NCI-H82 treated with DMSO at 0.1 percent for 48 hours (cell line): Measurements from ENCODE around the gene ATP2B2.
"Not testable (repeated sequence)": the region's sequence is repeated elsewhere in the genome, so short reads cannot be mapped to it uniquely, and the experiment has no call there.

Source experiments
- DNase-seq: peaks from one replicate; lab custom pipeline; 2025; ENCODE audit not compliant: unreplicated experiment; lab: John Stamatoyannopoulos, UW

Gene ATP2B2

DNA sequence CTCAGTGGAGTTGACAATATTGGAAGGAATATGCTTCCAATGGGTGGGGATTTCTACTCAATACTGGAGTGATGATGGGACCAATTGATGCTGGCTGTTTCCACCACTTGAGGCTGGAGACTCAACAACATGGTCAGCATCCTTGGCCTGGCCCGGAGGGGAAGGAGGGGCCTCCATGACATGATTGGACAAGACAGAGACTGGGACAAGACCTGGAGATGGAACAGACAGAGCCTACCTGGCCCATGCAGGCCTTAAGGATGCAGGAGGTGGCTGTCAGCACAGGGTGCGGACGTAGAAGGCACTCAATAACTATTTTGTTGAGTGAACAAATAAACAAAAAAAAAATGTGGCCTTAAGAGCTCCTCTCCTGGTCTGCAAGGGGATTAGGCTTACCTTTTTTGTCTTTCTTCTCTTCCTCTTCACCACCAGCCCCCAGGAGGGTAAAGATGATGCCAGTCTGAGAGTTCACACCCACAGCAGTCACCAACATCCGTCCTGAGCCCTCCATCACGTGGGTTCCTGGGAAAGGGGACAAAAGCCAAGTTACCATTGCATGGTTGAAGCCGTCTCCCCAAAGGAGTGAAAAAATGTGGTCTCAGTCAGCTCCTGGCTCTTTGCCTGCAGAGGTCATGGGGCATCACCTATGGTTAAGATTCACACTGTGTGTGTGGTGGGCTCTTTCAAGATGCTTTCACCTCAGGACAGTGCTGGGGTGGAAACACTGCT lies 117.3 kb downstream of the ATP2B2 start:
- no peak for DNase-seq

DNA sequence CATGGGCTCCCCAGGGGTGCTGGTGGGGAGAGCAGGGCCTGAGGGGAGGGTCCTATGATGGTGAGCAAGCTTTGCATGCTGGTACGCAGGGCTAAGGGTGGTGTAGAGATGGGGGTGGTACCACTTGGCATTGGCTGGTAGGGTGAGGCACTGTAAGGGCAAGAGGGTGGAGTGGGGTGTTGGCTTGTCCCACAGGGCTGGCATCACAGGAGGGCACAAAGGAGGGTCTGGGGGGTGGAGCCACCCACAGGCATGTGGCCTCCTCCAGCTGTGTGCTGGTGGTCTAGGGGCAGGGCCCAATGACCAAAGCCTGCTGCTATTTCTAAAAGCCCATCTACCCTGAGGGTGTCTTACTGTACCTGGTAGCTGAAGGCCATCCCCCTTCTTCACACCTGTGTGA lies 119.3 kb downstream of the ATP2B2 start:
- no peak for DNase-seq

DNA sequence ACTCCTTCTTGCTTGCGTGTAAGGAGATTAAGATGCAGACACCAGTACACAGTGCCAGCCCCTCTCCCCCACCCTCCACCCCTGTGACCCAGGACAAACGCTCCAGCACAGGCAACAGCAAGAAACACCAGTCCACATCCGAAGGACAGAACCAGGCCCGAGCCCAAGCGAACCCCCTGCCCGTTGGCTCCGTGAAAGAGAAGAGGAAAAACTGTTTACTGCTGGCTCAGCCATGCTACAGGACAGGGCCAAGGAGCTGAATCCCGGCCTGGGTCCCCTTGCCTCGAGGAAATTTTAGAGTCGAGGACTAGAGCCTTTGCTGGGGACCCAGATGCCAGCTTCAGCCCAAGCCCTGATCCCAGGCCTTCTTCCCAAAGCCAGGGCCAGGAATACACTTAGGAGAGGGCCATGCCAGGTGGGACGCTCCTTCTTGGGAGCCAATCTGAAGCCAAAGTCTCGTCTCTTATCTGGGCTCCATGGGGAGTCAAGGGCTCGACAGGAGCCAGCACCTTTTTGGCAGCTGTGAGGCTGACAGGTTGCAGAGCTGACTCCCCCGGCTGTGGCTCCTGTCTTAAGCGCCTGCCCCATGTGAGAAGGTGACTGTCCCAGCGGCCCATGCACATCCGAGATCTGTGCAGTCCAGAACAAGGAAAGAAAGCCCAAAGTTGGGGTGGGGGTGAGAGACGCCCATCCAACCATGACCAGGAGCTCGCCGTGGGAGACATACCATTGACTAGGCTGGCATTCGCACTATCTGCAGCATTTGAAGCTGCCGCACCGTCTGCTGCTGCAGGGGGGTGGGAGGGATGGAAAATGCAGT lies 120.6 kb downstream of the ATP2B2 start:
- DNase-seq: no peak

DNA sequence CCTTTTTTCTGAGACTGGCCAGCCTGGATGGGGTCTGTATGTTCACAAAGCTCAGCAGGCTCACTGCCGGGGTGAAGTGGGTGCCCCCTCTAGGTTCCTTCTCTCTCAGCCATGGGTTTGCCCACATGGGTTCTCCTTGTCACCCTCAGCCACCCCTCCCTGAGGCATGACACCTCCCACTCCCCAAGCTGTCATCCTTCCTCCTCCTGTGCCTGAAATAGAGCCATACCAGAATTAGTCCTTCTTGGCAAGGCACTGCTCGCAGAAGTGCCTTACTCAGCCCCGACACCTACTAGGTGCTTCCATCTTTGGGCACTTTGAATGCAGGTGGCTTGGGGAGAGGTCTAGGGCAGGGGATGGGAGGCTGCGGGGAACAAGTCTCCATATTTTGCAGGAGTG lies 121.5 kb downstream of the ATP2B2 start:
- DNase-seq: no peak

DNA sequence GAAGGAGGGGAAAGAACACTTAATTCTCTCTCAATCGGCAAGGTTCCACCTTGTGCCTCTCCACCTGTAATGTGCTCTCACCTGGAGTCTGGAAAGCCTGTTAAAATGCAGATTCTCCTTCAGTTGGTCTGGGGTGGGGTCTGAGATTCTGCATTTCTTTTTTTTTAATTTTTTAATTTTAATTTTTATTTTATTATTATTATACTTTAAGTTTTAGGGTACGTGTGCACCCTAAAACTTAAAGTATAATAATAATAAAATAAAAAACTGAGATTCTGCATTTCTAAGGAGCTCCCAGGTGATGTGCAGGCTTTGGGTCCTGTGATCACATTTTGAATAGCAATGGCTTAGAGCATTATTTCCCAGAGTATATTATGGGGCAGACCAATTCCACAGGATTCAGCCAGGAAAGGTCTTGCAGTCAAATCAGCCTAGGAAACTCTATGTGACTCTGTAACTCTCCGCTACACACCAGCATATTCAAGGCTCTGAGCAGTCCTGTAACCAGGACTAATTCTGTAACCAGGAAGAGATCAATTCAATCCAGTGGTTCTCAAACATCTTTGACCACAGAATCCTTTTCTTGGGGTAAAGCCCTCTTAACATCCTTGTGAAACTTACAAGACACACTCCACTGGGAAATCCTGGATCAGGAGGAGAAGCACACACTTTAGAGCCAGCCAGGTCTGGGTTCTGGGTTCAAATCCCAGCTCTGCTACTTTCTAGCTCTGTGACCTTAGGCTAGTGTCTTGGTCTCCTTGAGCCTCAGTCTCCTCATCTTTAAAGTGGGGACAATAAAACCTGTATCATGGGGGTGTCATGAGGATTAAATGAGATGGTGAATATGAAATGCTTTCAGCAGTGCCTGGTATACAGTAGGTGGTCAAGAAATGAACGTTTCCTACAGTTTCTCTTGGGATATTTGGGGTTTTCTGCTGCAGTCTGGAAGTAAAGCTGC lies 122.2 kb downstream of the ATP2B2 start:
- no peak for DNase-seq

DNA sequence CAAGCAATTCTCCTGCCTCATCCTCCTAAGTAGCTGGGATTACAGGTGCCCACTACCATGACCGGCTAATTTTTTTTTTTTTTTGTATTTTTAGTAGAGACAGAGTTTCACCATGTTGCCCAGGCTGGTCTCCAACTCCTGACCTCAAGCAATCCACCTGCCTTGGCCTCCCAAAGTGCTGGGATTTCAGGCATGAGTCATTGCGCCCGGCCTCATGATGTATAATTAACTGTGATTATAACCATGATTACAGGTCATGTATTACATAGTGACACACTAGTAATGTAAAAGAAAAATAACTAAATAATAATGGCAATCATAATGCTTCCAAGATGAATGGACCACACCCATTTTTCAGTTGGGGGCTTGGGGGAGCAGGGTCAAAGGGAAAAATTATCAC lies 122.9 kb downstream of the ATP2B2 start:
- DNase-seq: not testable (repeated sequence)

DNA sequence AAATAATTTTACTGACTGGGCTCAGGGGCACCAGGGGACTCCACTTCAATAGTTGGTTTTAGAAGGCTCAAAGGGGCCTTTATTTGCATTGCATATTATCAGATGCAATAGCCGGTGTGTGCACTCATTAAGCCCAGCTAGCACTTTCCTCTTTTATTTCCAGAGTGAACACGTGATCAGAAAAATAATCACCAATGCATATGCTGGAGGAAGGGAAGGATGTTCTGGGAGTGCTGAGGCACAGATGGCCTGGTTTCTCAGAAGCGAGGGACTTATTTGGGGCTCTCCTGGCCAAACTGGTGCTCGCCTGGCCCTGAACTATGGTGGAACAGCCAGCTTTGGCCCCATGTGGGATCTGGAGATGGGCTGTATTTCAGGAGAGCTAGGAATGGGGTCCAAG lies 124.0 kb downstream of the ATP2B2 start:
- DNase-seq: no peak

DNA sequence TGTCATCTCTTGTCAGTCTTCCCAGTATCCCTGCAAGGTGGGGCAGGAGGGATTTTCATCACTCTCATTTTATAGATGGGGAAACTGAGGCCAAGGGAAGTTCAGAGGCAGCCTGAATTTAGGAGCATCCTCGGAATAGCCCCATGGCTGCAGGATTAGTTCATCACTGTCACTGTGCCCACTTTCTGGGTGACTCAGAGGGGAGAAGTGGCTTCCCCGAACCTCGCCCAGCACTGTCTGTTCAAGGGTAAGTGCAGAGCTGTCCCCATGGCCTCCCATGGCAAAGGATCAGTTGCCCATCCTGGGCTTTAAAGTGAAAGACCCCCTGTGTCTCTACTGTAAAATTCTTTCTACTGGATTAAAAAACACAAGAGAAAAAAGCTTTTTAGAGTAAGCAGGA lies 124.5 kb downstream of the ATP2B2 start:
- DNase-seq: no peak

DNA sequence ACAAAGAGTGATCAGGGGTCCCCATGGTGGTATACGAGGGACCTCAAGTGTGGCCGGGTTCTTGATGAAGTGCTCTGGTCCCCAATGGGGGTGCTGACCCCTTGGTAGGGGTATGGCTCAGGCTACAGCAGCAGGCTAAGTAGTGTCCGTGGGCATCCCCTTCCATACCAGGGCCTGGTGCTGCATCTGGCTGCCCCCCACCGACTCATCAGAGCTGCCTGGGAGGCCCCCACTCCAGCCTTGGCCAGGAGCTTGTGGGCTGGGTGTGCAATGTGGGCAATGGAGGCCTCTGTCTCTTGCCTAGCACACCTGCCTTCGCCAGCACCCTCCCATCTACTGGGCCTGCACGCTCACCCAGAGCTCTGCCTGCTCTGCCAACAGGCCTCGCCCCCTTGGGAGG lies 125.4 kb downstream of the ATP2B2 start:
- no peak for DNase-seq

DNA sequence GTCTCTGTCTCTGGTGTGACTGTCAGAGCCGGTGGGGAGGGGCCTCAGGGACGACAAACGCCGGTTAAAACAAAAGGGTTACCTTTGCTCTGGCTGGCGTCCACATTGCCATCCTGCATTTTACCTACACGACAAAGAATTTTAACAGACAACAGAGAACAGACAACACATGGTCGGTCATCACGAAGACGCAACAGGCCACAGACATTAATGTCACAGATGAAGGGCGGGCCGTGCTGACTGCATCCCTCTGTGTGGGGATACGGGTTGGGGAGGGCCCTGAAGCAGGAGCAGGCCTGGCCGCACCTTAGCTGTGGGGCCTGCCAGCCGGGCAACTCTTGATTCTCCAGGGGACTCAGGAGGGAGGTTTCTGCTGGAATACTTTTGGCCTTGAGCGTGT lies 126.2 kb downstream of the ATP2B2 start:
- DNase-seq: no peak

DNA sequence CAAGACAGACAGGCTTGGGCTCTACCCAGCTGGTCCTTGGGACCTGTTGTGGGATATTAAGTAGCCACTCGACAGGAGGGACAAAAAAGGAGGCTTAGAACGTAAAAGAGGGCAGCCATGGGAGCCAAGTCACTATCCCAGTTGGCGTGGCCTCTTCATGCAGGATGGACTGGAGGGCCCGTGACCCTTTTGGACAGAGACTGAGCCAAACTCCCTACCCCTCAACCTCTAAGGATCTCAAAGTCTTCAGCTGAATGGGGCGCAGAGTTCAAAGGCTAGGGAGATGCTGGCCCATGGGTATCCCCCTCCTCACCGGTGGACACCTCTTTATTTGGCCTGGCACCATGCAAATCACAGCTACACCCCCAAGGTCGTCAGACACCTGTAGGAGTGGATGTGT lies 126.6 kb downstream of the ATP2B2 start:
- DNase-seq: no peak

DNA sequence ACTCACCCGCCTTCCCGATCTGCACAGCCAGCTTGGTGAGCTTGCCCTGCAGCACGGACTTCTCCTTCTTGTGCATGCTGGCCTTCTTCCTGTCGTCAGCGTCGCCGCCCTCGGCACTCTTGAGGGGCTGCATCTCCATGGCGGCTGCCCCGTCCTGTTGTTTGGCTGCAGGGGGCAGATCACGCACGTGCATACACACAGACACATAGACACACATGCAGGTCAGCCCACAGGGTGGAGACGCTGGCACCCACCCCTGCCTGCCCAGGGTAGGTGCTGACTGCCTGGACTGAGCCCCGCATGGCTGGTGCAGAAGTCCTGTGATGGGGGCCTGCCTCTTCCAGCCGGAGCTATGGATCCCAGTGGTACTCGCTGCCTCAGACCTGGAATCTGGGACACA lies 127.1 kb downstream of the ATP2B2 start:
- no peak for DNase-seq

DNA sequence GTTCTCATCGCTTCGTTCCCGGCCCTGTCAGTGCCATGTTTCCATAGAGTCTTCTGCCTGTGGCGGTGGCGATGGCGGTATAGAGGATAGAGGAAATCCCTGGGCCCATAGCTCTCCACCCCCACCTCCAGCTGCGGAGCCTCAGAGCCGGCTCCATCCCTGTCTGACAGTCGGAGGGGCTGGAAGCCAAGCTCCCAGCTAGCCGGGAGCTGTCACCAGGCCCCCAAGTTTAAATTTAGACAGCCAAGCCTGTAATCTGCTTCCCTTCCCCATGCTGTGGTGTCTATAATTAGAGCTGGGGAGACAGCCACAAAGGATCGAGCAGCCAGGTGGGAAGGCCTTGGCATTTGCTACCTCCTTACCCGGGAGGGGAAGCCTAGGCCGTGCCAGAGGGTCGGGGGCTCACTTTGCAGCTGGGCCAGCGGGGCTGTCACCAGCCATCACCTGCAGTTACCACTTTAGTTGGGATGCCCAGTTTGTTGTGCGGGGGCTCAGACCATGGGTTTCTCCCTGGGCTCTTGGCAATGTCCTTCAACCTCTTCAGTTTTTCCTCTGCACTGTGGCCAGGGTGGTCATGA lies 128.1 kb downstream of the ATP2B2 start:
- no peak for DNase-seq

DNA sequence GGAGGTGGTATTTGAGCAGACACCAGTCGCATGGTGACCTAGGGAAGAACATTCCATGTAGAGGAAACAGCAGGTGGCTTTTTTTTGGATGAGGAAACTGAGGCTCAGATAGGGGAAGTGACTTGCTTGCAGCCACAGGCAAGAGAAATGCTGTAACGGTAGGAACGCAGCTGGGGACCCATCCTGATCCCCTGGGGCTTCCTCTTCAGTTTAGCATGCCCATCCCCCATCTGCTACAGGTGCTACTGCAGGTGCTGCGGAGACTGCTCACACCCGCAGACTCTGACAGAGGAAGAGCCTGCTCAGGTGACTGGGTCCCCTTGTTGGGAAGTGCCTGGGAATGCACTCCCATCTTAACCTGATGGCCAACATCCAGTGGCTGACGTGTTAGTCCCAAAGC lies 129.0 kb downstream of the ATP2B2 start:
- DNase-seq: no peak

DNA sequence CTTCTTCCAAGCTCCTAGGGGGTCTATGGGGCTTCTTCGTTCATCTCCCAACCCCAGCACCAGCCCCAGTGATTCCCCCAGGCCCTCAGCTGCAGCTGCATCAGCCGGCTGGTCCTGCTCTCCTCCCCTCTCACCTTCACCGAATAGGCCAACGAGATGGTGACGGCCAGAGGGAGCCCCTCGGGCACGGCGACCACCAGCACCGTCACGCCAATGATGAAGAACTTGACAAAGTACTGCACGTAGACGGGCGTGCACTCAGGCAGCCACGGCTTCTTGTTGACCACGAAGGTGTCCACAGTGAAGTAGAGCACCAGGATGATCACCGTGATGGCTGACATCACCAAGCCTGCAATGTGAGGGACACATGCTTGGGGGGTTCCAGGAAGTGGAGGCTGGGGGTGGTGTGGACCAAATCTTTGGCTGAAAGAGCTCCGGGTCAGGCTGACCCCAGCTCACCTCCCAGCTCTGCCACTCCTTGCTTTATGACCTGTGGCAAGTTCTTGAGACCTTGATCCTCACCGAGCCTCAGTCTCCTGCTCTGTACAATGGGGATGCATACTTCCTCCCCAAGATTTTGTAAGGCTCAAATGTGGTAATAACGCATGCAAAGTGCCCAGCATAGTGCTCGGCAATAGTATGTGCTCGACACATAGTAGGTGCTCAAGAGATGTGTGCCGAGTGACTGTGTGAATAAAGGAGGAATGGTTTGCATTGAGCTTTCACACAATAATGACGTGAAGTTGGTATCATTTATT lies 129.9 kb downstream of the ATP2B2 start:
- no peak for DNase-seq

DNA sequence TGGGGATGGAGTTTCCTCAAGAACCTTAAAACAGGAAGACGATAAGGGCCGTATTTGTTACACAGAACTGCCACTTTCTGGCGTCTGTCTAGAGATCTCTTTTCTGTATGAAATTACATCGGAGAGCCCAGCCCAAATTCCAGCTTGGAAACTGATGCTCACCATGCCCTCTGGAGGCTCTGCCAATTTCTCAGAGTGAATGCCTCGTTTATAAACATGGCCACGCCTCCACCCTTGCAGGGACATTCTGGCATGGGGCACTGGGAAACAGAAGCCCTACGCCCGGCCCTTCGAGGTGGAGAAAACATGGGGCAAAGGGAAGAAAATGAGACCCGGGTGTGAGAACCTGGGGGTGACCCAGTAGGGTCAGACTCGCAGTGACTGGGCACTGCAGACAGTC lies 131.1 kb downstream of the ATP2B2 start:
- no peak for DNase-seq

DNA sequence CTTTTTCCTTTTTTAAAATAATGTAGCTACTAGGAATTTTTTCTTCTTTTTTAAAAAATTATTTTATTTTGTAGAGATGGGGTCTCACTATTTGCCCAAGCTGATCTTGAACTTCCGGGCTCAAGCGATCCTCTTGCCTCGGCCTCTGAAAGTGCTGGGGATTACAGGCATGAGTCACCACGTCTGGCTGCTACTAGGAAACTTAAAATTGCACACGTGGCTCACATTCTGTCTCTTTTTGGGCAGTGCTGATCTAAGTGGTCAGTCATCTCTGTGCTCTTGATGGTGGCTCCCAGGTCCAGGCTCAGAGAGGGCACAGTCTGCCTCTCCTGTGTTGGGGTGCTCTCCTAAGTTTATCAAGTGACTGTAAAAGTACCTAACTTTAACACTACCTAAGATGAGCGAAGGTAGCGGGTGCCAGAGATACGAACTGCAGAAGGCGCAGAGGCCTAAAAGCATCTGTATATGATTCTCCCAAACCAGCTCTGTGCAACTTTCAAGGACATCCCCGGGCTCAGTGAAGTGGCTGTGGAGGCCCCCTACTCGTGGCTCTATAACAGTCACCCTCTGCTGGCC lies 131.6 kb downstream of the ATP2B2 start:
- DNase-seq: no peak

DNA sequence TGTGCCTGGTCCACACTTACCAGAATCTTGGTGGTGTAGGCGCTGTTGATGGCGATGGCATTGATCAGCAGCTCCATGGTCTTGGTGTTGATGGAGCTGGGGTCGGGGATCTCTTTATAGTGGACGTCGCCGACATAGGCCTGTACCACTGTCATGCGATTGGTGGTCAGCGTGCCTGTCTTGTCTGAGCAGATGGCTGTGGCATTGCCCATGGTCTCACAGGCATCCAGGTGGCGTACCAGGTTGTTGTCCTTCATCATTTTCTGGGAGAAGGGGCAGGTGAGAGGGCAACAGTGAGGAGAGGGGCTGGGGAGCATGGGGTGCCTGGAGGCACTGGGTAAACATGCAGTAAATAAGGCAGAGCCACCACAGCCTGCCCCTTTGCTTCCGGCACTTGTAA lies 133.6 kb downstream of the ATP2B2 start:
- no peak for DNase-seq

DNA sequence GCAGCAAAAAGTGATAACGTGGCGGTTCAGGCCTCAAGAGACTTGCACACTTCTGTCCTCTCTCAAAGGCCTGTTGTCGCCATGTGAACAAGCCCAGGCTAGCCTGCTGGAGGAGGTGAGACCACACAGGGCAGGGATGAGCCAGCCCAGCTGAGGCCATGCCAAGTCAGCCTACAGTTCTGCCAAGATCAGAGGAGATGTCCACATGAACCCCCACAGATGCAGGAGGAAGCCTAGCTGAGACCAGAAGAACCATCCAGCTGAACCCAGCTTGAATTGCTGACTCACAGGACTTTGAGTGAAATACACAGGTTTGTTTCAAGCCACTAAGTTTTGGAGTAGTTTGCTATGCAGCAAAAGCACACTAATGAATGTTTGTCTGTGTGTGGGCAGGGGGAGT lies 134.2 kb downstream of the ATP2B2 start:
- no peak for DNase-seq

DNA sequence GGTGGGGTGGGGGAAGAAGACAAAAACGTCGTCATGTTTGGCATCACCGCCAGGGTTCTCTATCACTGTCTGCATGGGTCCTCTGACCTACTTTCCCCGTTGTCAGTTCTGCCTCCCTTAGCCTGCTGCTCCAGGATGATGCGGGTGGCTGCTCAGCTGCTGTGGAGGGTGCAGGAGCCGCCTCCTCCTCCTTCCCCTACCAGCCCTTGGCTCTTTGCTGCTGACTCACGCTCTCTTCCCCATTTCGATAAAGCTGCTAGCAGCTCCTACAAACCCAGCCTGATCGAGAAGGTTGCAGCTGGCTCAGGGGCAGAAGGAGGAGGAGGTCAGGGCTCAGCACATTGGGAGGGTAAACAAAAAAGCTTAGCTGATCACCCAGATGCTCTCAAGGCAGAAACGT lies 135.0 kb downstream of the ATP2B2 start:
- DNase-seq: no peak
